Renal pelvis (tissue), 4 donors: ENCODE results near the gene PSME2. TPM values are rescaled to one million over a fixed set of nuclear protein-coding genes. Genes with fewer than 3 reads are reported as not detected.
A peak's percentile ranks its signal among the peaks of the same experiment; 100 is the strongest.

ENCODE experiments used
- DNase-seq: peaks from one replicate; pipeline ENCODE4 v3.0.0-alpha.2; 2013
- polyA plus RNA-seq, 3 donors: library from polyadenylated mRNA; unstranded; fragments of 120-200 nt; gene quantifications; one replicate each; pipeline ENCODE4 v1.2.1, GENCODE V29; 2013; ENCODE audit not compliant: insufficient read length in 3 of 3

The PSME2 gene
- polyA plus RNA-seq, 3 donors, result 145 to 164 (median 151) TPM

GRCh38 chr14:24096545-24097181 lies 49.7 kb downstream of the PSME2 start:
- no peak for DNase-seq

GRCh38 chr14:24095271-24096068 lies 50.9 kb downstream of the PSME2 start:
- DNase-seq, result no peak

- DNase-seq, result no peak
These were observed 51.6 kb downstream of the PSME2 start for GRCh38 chr14:24094841-24095270.

- DNase-seq, result peak; percentile 78
These were observed 52.2 kb downstream of the PSME2 start, which contains the start of gene PCK2 for GRCh38 chr14:24093901-24094840. PCK2 (plus strand) TSS chr14:24094311; CDS start chr14:24094406, 95 bp downstream.

Other genes starting within 250 kb of the PSME2 start
- gene DHRS4, start 192.8 kb downstream of the PSME2 start, polyA plus RNA-seq, result 10 to 100 TPM; 56.3 to 69.2 (median 65.6) TPM
- 10 to 100 TPM; 36.1 to 44.3 (median 36.8) TPM for gene DHRS4L2, start 157.7 kb downstream of the PSME2 start, polyA plus RNA-seq
- 1 to 10 TPM; 2.2 to 2.4 (median 2.4) TPM for gene CARMIL3, start 94.6 kb downstream of the PSME2 start, polyA plus RNA-seq
- gene CPNE6, start 75.0 kb downstream of the PSME2 start, polyA plus RNA-seq, result under 1 TPM in 1 of 3 donors, not detected in 2; 0.24 TPM
- 10 to 100 TPM; 37.7 to 41.7 (median 40.0) TPM for gene PCK2, start 52.3 kb downstream of the PSME2 start, polyA plus RNA-seq
- 10 to 100 TPM; 82.2 to 96.2 (median 92.8) TPM for gene DCAF11, start 31.8 kb downstream of the PSME2 start, polyA plus RNA-seq
- 1 to 10 TPM; 2.7 to 3.2 (median 2.9) TPM for gene NRL, start 31.7 kb downstream of the PSME2 start, polyA plus RNA-seq
- 1 to 10 TPM; 1.1 to 2.3 (median 1.5) TPM for gene FITM1, start 16.0 kb downstream of the PSME2 start, polyA plus RNA-seq
- gene PSME1, start 10.4 kb downstream of the PSME2 start, polyA plus RNA-seq, result 100 to 1,000 TPM; 175 to 216 (median 196) TPM
- gene EMC9, start 5.0 kb downstream of the PSME2 start, polyA plus RNA-seq, result 10 to 100 TPM; 19.8 to 29.7 (median 21.1) TPM
- 10 to 100 TPM; 46.4 to 70.4 (median 53.4) TPM for gene RNF31, start 888 bp upstream of the PSME2 start, polyA plus RNA-seq
- gene IRF9, start 14.7 kb upstream of the PSME2 start, polyA plus RNA-seq, result 10 to 100 TPM; 56.8 to 68.9 (median 57.2) TPM
- gene REC8, start 25.5 kb upstream of the PSME2 start, polyA plus RNA-seq, result 10 to 100 TPM; 71.4 to 85.6 (median 80.8) TPM
- 10 to 100 TPM; 39.6 to 48.5 (median 42.8) TPM for gene IPO4, start 42.2 kb upstream of the PSME2 start, polyA plus RNA-seq
- 10 to 100 TPM; 45.2 to 55.8 (median 46.7) TPM for gene TM9SF1, start 48.8 kb upstream of the PSME2 start, polyA plus RNA-seq
- gene TSSK4, start 59.1 kb upstream of the PSME2 start, polyA plus RNA-seq, result 10 to 100 TPM in 2 of 3 donors, 1 to 10 TPM in 1; 3.9 to 17.9 (median 14.1) TPM
- gene CHMP4A, start 66.9 kb upstream of the PSME2 start, polyA plus RNA-seq, result 10 to 100 TPM; 50.6 to 70.2 (median 58.2) TPM
- 10 to 100 TPM; 13.0 to 20.1 (median 15.3) TPM for gene MDP1, start 69.5 kb upstream of the PSME2 start, polyA plus RNA-seq
- 100 to 1,000 TPM; 197 to 260 (median 254) TPM for gene NEDD8, start 85.8 kb upstream of the PSME2 start, polyA plus RNA-seq
- 100 to 1,000 TPM; 120 to 132 (median 123) TPM for gene GMPR2, start 86.3 kb upstream of the PSME2 start, polyA plus RNA-seq
- gene TINF2, start 96.0 kb upstream of the PSME2 start, polyA plus RNA-seq, result 10 to 100 TPM; 59.4 to 62.5 (median 60.9) TPM
- gene TGM1, start 116.6 kb upstream of the PSME2 start, polyA plus RNA-seq, result 1 to 10 TPM; 1.5 to 4.2 (median 2.5) TPM
- gene RABGGTA, start 125.0 kb upstream of the PSME2 start, polyA plus RNA-seq, result 10 to 100 TPM; 24.2 to 25.5 (median 25.0) TPM
- gene DHRS1, start 153.2 kb upstream of the PSME2 start, polyA plus RNA-seq, result 10 to 100 TPM; 41.6 to 68.7 (median 43.4) TPM
- gene NOP9, start 153.2 kb upstream of the PSME2 start, polyA plus RNA-seq, result 10 to 100 TPM; 28.0 to 29.7 (median 28.7) TPM
- 10 to 100 TPM; 24.7 to 32.3 (median 28.3) TPM for gene CIDEB, start 161.4 kb upstream of the PSME2 start, polyA plus RNA-seq
- 1 to 10 TPM; 3.2 to 5.3 (median 4.4) TPM for gene LTB4R2, start 163.5 kb upstream of the PSME2 start, polyA plus RNA-seq
- gene LTB4R, start 164.9 kb upstream of the PSME2 start, polyA plus RNA-seq, result 1 to 10 TPM; 5.0 to 7.2 (median 5.7) TPM
- gene ADCY4, start 188.5 kb upstream of the PSME2 start, polyA plus RNA-seq, result 10 to 100 TPM; 19.3 to 22.6 (median 20.8) TPM
- gene RIPK3, start 193.4 kb upstream of the PSME2 start, polyA plus RNA-seq, result 1 to 10 TPM; 3.3 to 4.1 (median 3.8) TPM
- gene NFATC4, start 221.6 kb upstream of the PSME2 start, polyA plus RNA-seq, result 10 to 100 TPM; 60.1 to 84.6 (median 72.6) TPM